Astrocyte (in vitro differentiated cells and primary cell): Measurements from ENCODE around the gene SEMA3B. TPM values are rescaled to one million over a fixed set of nuclear protein-coding genes. Genes with fewer than 3 reads are reported as not detected.

Source experiments
- DNase-seq: peaks from one replicate; pipeline ENCODE4 v3.0.0-alpha.2; 2010; ENCODE audit warnings: low read depth
- FAIRE-seq: peaks from 2 replicates; lab custom pipeline; 2011; peaks lifted over from hg19 to GRCh38; lab: Jason Lieb, UNC
- H2AFZ ChIP-seq: 2 replicates; pipeline ENCODE4 v1.6.0; 2012; ENCODE audit warnings: low read depth, low read length, inconsistent platforms
- H3K27ac ChIP-seq: 2 replicates; pipeline ENCODE4 v1.5.1; 2011; ENCODE audit warnings: low read depth, low read length, inconsistent platforms
- H3K27me3 ChIP-seq: 2 replicates; pipeline ENCODE4 v1.6.0; 2011; ENCODE audit warnings: low read length, inconsistent platforms; ENCODE audit not compliant: insufficient read depth
- H3K36me3 ChIP-seq: 2 replicates; pipeline ENCODE4 v1.5.1; 2011; ENCODE audit warnings: low read length, inconsistent platforms; ENCODE audit not compliant: insufficient read depth
- H3K4me1 ChIP-seq: 2 replicates; pipeline ENCODE4 v1.5.1; 2011; ENCODE audit warnings: low read length, inconsistent platforms; ENCODE audit not compliant: insufficient read depth
- H3K4me2 ChIP-seq: 2 replicates; pipeline ENCODE4 v1.6.0; 2012; ENCODE audit warnings: low read length, inconsistent platforms
- H3K4me3 ChIP-seq: 2 replicates; pipeline ENCODE4 v1.5.1; 2011; ENCODE audit warnings: low read depth, mild to moderate bottlenecking, low read length, inconsistent platforms; ENCODE audit not compliant: insufficient read depth
- H3K79me2 ChIP-seq: 2 replicates; pipeline ENCODE4 v1.6.0; 2012; ENCODE audit warnings: mild to moderate bottlenecking, low read length, inconsistent platforms; ENCODE audit not compliant: insufficient read depth
- H3K9ac ChIP-seq: 2 replicates; pipeline ENCODE4 v1.6.0; 2012; ENCODE audit warnings: mild to moderate bottlenecking, low read length, inconsistent platforms
- H3K9me3 ChIP-seq: 2 replicates; pipeline ENCODE4 v1.5.1; 2012; ENCODE audit warnings: low read depth, mild to moderate bottlenecking, low read length, inconsistent platforms; ENCODE audit not compliant: insufficient read depth
- H4K20me1 ChIP-seq: 2 replicates; pipeline ENCODE4 v1.6.0; 2012; ENCODE audit warnings: low read length, inconsistent platforms; ENCODE audit not compliant: insufficient read depth
- H3K27ac Mint-ChIP-seq: one replicate; pipeline ENCODE4 v1.8.0; 2021; ENCODE audit warnings: mild to moderate bottlenecking, mixed read lengths; ENCODE audit not compliant: unreplicated experiment
- H3K27me3 Mint-ChIP-seq: one replicate; pipeline ENCODE4 v1.8.0; 2021; ENCODE audit warnings: low read depth, mixed read lengths; ENCODE audit not compliant: unreplicated experiment
- H3K36me3 Mint-ChIP-seq: one replicate; pipeline ENCODE4 v1.8.0; 2021; ENCODE audit warnings: low read depth, mixed read lengths; ENCODE audit not compliant: unreplicated experiment
- H3K4me1 Mint-ChIP-seq: one replicate; pipeline ENCODE4 v1.8.0; 2021; ENCODE audit warnings: low read depth, mixed read lengths; ENCODE audit not compliant: unreplicated experiment
- H3K4me3 Mint-ChIP-seq: one replicate; pipeline ENCODE4 v1.8.0; 2021; ENCODE audit warnings: mild to moderate bottlenecking, moderate library complexity, mixed read lengths; ENCODE audit not compliant: unreplicated experiment
- H3K9me3 Mint-ChIP-seq: one replicate; pipeline ENCODE4 v1.8.0; 2021; ENCODE audit warnings: mild to moderate bottlenecking, mixed read lengths; ENCODE audit not compliant: unreplicated experiment
- EZH2 ChIP-seq: IDR thresholded peaks from 2 replicates; pipeline ENCODE4 v1.6.1; 2012; ENCODE audit warnings: mild to moderate bottlenecking, low read length, inconsistent platforms; ENCODE audit not compliant: insufficient read depth
- total RNA-seq: library from RNA; stranded (reverse); gene quantifications from 2 replicates; pipeline ENCODE4 v1.2.1, GENCODE V29; 2021
- TF ChIP-seq, protein P1 (sequence below): IDR thresholded peaks from 2 replicates; pipeline ENCODE4 v1.5.1; 2011; ENCODE audit warnings: low read depth, mild to moderate bottlenecking, inconsistent platforms, low read length, moderate library complexity; ENCODE audit not compliant: insufficient read depth

SEMA3B gene
- total RNA-seq, 1 donor from 2014 or later = 5.9 TPM

DNA sequence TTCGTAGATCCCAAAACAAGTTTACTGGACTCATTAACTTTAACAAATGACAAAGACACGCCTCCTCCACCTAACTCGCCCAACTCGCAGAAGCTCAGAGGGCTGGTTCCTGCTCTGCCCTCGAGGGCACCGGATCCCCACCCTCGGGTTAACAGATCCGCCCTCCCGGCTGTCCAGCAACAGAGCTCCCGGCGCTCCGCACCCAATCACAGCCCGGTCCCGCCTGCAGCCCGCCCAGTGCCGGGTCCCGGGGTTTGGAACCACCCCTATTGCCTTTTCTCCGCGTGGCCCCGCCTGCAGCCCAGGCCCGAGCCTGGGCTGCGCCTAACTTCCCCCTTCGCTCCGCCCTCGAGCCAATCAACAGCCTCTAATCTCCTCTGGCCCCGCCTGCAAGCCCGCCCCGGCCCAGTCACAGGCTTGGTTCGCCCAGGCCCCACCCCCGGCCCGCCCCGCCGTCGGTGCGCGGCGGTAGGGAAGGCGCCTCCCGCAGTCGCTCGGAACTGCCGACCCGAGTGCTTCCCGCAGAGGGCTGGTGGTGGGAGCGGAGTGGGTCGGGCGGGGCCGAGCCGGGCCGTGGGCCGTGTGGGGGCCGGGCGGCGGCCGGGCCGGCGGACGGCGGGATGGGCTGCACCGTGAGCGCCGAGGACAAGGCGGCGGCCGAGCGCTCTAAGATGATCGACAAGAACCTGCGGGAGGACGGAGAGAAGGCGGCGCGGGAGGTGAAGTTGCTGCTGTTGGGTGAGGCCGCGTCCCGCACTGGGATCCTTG is 33.0 kb upstream of the SEMA3B start, which contains the start of gene GNAI2:
TSS of gene GNAI2 (plus strand) at position 489 of the 768 bp plus-strand sequence. CDS start at position 621, 132 bp downstream.
- peaks cover 49% of the 10 kb centered on the region for H3K79me2 ChIP-seq
- peak; percentile 43 for FAIRE-seq

GRCh38 chr3:50236484-50237132 is 32.3 kb upstream of the SEMA3B start:
- Histone ChIP-seq H3K79me2 (peaks cover 56% of the 10 kb centered on the region), H3K9me3 (no peaks in the 10 kb centered on the region), H4K20me1 (peaks cover 52% of the 10 kb centered on the region), H3K27me3 (no peaks in the 10 kb centered on the region), H3K27ac (peak overlapping the region; percentile 63), H3K9ac (peak overlapping the region; percentile 95), H3K4me3 (peak overlapping the region; percentile 92), H2AFZ (no peak overlapping the region), H3K4me2 (peak overlapping the region; percentile 97), H3K4me1 (peaks cover 27% of the 10 kb centered on the region), H3K36me3 (peaks cover 3% of the 10 kb centered on the region)
- Mint-ChIP-seq H3K4me1 (peaks cover 20% of the 10 kb centered on the region), H3K27ac (peak overlapping the region; percentile 88), H3K9me3 (no peaks in the 10 kb centered on the region), H3K4me3 (peak overlapping the region; percentile 100), H3K27me3 (no peaks in the 10 kb centered on the region), H3K36me3 (peaks cover 3% of the 10 kb centered on the region)
- DNase-seq (no peak), FAIRE-seq (no peak)
- TF ChIP-seq, protein P1, sequence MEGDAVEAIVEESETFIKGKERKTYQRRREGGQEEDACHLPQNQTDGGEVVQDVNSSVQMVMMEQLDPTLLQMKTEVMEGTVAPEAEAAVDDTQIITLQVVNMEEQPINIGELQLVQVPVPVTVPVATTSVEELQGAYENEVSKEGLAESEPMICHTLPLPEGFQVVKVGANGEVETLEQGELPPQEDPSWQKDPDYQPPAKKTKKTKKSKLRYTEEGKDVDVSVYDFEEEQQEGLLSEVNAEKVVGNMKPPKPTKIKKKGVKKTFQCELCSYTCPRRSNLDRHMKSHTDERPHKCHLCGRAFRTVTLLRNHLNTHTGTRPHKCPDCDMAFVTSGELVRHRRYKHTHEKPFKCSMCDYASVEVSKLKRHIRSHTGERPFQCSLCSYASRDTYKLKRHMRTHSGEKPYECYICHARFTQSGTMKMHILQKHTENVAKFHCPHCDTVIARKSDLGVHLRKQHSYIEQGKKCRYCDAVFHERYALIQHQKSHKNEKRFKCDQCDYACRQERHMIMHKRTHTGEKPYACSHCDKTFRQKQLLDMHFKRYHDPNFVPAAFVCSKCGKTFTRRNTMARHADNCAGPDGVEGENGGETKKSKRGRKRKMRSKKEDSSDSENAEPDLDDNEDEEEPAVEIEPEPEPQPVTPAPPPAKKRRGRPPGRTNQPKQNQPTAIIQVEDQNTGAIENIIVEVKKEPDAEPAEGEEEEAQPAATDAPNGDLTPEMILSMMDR = no peak
- TF ChIP-seq EZH2 = no peak

More for the DNA sequence above, 33.0 kb upstream of the SEMA3B start, which contains the start of gene GNAI2:
- Histone ChIP-seq H2AFZ (peak within 1 kb of the TSS; percentile 74), H3K36me3 (peaks cover 3% of the 10 kb centered on the region), H3K27ac (peak within 1 kb of the TSS; percentile 63), H4K20me1 (peaks cover 45% of the 10 kb centered on the region), H3K4me1 (peaks cover 20% of the 10 kb centered on the region), H3K4me3 (peak within 1 kb of the TSS; percentile 92), H3K4me2 (peak within 1 kb of the TSS; percentile 97), H3K9me3 (no peaks in the 10 kb centered on the region), H3K27me3 (no peaks in the 10 kb centered on the region), H3K9ac (peak within 1 kb of the TSS; percentile 95)
- Mint-ChIP-seq H3K4me3 (peak within 1 kb of the TSS; percentile 100), H3K4me1 (peaks cover 13% of the 10 kb centered on the region), H3K27ac (peak within 1 kb of the TSS; percentile 88), H3K27me3 (no peaks in the 10 kb centered on the region), H3K9me3 (no peaks in the 10 kb centered on the region), H3K36me3 (peaks cover 3% of the 10 kb centered on the region)
- peak; percentile 92 for DNase-seq
- TF ChIP-seq, protein P1 = no peak
- TF ChIP-seq EZH2 = no peak
